Loucy (cell line): ENCODE results near the gene APBA3.
A peak's percentile ranks its signal among the peaks of the same experiment; 100 is the strongest.

Experiments
- H2AFZ ChIP-seq: fragments of 200-600 bp; sonication (generic); 2 replicates; pipeline ENCODE4 v1.6.0; 2016; ENCODE audit warnings: antibody characterized with exemption, mild to moderate bottlenecking, low read length, moderate library complexity
- H3F3A ChIP-seq: fragments of 200-600 bp; 2 replicates; pipeline ENCODE4 v1.6.0; 2016; ENCODE audit warnings: antibody characterized with exemption, low read depth, mild to moderate bottlenecking
- H3K27me3 ChIP-seq: fragments of 200-600 bp; sonication (generic); 2 replicates; pipeline ENCODE4 v1.6.1; 2014; ENCODE audit warnings: low read length, mild to moderate bottlenecking; ENCODE audit not compliant: insufficient read depth, poor library complexity, severe bottlenecking
- H3K36me3 ChIP-seq: fragments of 200-600 bp; sonication (generic); 2 replicates; pipeline ENCODE4 v1.6.1; 2016; ENCODE audit warnings: low read length; ENCODE audit not compliant: insufficient read depth
- H3K4me1 ChIP-seq: fragments of 200-600 bp; sonication (generic); 2 replicates; pipeline ENCODE4 v1.5.1; 2014; ENCODE audit warnings: low read length, mild to moderate bottlenecking; ENCODE audit not compliant: insufficient read depth, poor library complexity, severe bottlenecking
- H3K4me2 ChIP-seq: fragments of 200-600 bp; sonication (generic); 2 replicates; pipeline ENCODE4 v1.6.0; 2014; ENCODE audit warnings: antibody characterized with exemption, low read length, low read depth, mild to moderate bottlenecking; ENCODE audit not compliant: poor library complexity, severe bottlenecking
- H3K4me3 ChIP-seq: fragments of 200-600 bp; sonication (generic); 2 replicates; pipeline ENCODE4 v1.5.1; 2014; ENCODE audit warnings: low read length, mild to moderate bottlenecking, mixed read lengths; ENCODE audit not compliant: poor library complexity, severe bottlenecking
- H3K79me2 ChIP-seq: fragments of 200-600 bp; sonication (generic); 2 replicates; pipeline ENCODE4 v1.6.1; 2014; ENCODE audit warnings: low read length; ENCODE audit not compliant: insufficient read depth
- H3K9ac ChIP-seq: fragments of 200-600 bp; sonication (generic); 2 replicates; pipeline ENCODE4 v1.6.0; 2014; ENCODE audit warnings: mild to moderate bottlenecking, low read depth, low read length, moderate library complexity; ENCODE audit not compliant: poor library complexity, severe bottlenecking
- H3K9me2 ChIP-seq: fragments of 200-600 bp; sonication (generic); replicated peaks from 2 replicates; pipeline ENCODE4 v1.6.1; 2016; ENCODE audit warnings: low read depth, low read length, mixed read lengths
- H3K9me3 ChIP-seq: fragments of 200-600 bp; sonication (generic); 2 replicates; pipeline ENCODE4 v1.6.1; 2014; ENCODE audit warnings: mild to moderate bottlenecking, antibody characterized with exemption, low read length, low read depth; ENCODE audit not compliant: insufficient read depth
- H4K20me1 ChIP-seq: fragments of 200-600 bp; sonication (generic); 2 replicates; pipeline ENCODE4 v1.6.0; 2014; ENCODE audit warnings: antibody characterized with exemption, low read length, mild to moderate bottlenecking; ENCODE audit not compliant: insufficient read depth, poor library complexity, severe bottlenecking
- CTCF ChIP-seq: fragments of 200-600 bp; sonication (generic); conservative IDR thresholded peaks from 2 replicates; pipeline ENCODE4 v1.5.1; 2014; ENCODE audit warnings: mild to moderate bottlenecking, antibody characterized with exemption, low read length
- EZH2phosphoT487 ChIP-seq: fragments of 200-600 bp; IDR thresholded peaks from 2 replicates; pipeline ENCODE4 v1.6.1; 2018; ENCODE audit warnings: antibody characterized with exemption, mild to moderate bottlenecking, moderate library complexity, borderline replicate concordance

APBA3 gene

GRCh38 chr19:3788996-3789778 is 27.7 kb upstream of the APBA3 start:
- Histone ChIP-seq H3K27me3 (peaks cover 4% of the 10 kb centered on the region), H3F3A (no peaks in the 10 kb centered on the region), H3K9me3 (no peaks in the 10 kb centered on the region), H3K4me2 (no peak overlapping the region), H2AFZ (no peak overlapping the region), H3K36me3 (no peaks in the 10 kb centered on the region), H3K79me2 (peaks cover 15% of the 10 kb centered on the region), H4K20me1 (no peaks in the 10 kb centered on the region), H3K4me1 (peaks cover 9% of the 10 kb centered on the region), H3K9me2 (no peaks in the 10 kb centered on the region), H3K4me3 (no peak overlapping the region), H3K9ac (no peak overlapping the region)
- TF ChIP-seq EZH2phosphoT487 = no peak
- TF ChIP-seq CTCF = no peak

GRCh38 chr19:3785938-3786824 is 24.7 kb upstream of the APBA3 start, which contains the start of gene MATK:
MATK (minus strand) TSS chr19:3786381; CDS start chr19:3785135, 1,246 bp downstream.
- peak within 1 kb of the TSS; percentile 94 for H3K9ac ChIP-seq
- TF ChIP-seq EZH2phosphoT487 (no peak), CTCF (no peak)
- peak within 1 kb of the TSS; percentile 91 for H3K4me2 ChIP-seq
- peak within 1 kb of the TSS; percentile 83 for H3K4me3 ChIP-seq
- H3K27me3 ChIP-seq = peaks cover 4% of the 10 kb centered on the region
- H3K4me1 ChIP-seq = peaks cover 9% of the 10 kb centered on the region
- peak within 1 kb of the TSS; percentile 99 for H2AFZ ChIP-seq
- H3K79me2 ChIP-seq = peaks cover 15% of the 10 kb centered on the region
- no peaks in the 10 kb centered on the region for H3K9me2 ChIP-seq
- H3K36me3 ChIP-seq = peaks cover 5% of the 10 kb centered on the region; the same call in 1 of the 2 replicates
- no peaks in the 10 kb centered on the region; the same call in 1 of the 2 replicates for H3K9me3 ChIP-seq
- no peaks in the 10 kb centered on the region for H3F3A ChIP-seq
- H4K20me1 ChIP-seq = no peaks in the 10 kb centered on the region

GRCh38 chr19:3785451-3785937 is 24.0 kb upstream of the APBA3 start:
- TF ChIP-seq EZH2phosphoT487 = no peak
- no peak for TF ChIP-seq CTCF
- peak overlapping the region; percentile 83 for H3K4me3 ChIP-seq
- H3F3A ChIP-seq = no peaks in the 10 kb centered on the region
- H3K9me2 ChIP-seq = no peaks in the 10 kb centered on the region
- H3K4me2 ChIP-seq = peak overlapping the region; percentile 91
- peaks cover 9% of the 10 kb centered on the region for H3K4me1 ChIP-seq
- H2AFZ ChIP-seq = peak overlapping the region; percentile 99
- H3K9ac ChIP-seq = peak overlapping the region; percentile 94
- no peaks in the 10 kb centered on the region; the same call in 1 of the 2 replicates for H3K9me3 ChIP-seq
- peaks cover 5% of the 10 kb centered on the region; the same call in 1 of the 2 replicates for H3K36me3 ChIP-seq
- H4K20me1 ChIP-seq = no peaks in the 10 kb centered on the region
- H3K27me3 ChIP-seq = peaks cover 4% of the 10 kb centered on the region
- H3K79me2 ChIP-seq = peaks cover 15% of the 10 kb centered on the region
